Measurements from ENCODE around the gene NOP56.

DNA sequence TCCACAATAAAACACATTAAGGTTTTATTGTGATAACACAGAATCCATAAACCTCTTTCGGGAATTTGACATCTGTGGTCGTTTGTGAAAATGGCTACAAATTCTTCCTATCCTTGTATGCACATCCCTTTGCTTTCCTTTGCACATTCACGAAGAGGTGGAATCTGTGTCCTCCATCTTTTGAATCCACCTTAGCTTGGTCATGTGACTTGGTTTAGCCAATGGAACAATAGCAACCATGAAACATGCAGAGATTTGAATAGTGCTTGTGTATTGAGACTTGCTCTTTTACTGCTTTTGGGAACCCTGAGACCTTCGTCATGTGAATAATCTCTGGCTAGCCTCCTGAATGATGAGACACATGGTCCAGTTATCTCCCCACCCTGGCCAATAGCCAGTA, 49.7 kb upstream of the NOP56 start:
- TF ChIP-seq, protein P1, sequence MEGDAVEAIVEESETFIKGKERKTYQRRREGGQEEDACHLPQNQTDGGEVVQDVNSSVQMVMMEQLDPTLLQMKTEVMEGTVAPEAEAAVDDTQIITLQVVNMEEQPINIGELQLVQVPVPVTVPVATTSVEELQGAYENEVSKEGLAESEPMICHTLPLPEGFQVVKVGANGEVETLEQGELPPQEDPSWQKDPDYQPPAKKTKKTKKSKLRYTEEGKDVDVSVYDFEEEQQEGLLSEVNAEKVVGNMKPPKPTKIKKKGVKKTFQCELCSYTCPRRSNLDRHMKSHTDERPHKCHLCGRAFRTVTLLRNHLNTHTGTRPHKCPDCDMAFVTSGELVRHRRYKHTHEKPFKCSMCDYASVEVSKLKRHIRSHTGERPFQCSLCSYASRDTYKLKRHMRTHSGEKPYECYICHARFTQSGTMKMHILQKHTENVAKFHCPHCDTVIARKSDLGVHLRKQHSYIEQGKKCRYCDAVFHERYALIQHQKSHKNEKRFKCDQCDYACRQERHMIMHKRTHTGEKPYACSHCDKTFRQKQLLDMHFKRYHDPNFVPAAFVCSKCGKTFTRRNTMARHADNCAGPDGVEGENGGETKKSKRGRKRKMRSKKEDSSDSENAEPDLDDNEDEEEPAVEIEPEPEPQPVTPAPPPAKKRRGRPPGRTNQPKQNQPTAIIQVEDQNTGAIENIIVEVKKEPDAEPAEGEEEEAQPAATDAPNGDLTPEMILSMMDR (IDR thresholded peaks at IDR 0.05): no peak
- TF ChIP-seq POLR2A (IDR thresholded peaks at IDR 0.05; ENCODE audit: low read length) (no peak), EHF (CRISPR knock-in tag; IDR thresholded peaks at IDR 0.05) (no peak), RAD21 (conservative IDR thresholded peaks at IDR 0.05 in 1 of 2, IDR thresholded peaks at IDR 0.05 in 1 of 2) (no peak), MAX (IDR thresholded peaks at IDR 0.05) (no peak)
- TF ChIP-seq, protein P2, sequence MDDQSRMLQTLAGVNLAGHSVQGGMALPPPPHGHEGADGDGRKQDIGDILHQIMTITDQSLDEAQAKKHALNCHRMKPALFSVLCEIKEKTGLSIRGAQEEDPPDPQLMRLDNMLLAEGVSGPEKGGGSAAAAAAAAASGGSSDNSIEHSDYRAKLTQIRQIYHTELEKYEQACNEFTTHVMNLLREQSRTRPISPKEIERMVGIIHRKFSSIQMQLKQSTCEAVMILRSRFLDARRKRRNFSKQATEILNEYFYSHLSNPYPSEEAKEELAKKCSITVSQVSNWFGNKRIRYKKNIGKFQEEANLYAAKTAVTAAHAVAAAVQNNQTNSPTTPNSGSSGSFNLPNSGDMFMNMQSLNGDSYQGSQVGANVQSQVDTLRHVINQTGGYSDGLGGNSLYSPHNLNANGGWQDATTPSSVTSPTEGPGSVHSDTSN (IDR thresholded peaks at IDR 0.05): no peak

Data from A549 (cell line).